D721Med (cell line): Measurements from ENCODE around the gene TEX19.

ENCODE experiments used
- DNase-seq: peaks from one replicate; pipeline ENCODE4 v3.0.0; 2011; ENCODE audit warnings: low spot score; ENCODE audit not compliant: insufficient read length
- FAIRE-seq: peaks from 2 replicates; lab custom pipeline; 2011; peaks lifted over from hg19 to GRCh38; lab: Jason Lieb, UNC
- TF ChIP-seq, protein P1 (sequence below): IDR thresholded peaks from 2 replicates; pipeline ENCODE4 v1.5.1; 2012; ENCODE audit warnings: mild to moderate bottlenecking, control low read depth; ENCODE audit not compliant: insufficient read depth; ENCODE audit errors: missing control alignments

TEX19 gene

DNA sequence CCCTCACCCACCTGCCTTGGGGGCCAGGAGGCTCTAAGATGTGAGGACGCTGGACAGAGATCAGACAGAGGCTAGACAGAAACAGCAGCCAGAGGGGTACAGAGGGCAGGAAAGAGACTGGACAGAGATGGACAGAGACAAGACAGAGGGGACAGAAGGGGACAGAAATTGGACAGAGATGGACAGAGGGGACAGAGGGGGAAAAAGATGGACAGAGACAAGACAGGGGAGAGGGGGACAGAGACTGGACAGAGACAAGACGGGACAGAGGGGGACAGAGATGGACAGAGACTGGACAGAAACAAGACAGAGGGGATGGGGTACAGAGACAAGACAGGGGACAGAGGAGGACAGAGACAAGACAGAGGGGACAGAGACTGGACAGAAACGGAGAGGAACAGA, 28.7 kb downstream of the TEX19 start:
- TF ChIP-seq, protein P1, sequence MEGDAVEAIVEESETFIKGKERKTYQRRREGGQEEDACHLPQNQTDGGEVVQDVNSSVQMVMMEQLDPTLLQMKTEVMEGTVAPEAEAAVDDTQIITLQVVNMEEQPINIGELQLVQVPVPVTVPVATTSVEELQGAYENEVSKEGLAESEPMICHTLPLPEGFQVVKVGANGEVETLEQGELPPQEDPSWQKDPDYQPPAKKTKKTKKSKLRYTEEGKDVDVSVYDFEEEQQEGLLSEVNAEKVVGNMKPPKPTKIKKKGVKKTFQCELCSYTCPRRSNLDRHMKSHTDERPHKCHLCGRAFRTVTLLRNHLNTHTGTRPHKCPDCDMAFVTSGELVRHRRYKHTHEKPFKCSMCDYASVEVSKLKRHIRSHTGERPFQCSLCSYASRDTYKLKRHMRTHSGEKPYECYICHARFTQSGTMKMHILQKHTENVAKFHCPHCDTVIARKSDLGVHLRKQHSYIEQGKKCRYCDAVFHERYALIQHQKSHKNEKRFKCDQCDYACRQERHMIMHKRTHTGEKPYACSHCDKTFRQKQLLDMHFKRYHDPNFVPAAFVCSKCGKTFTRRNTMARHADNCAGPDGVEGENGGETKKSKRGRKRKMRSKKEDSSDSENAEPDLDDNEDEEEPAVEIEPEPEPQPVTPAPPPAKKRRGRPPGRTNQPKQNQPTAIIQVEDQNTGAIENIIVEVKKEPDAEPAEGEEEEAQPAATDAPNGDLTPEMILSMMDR, result no peak
- no peak for FAIRE-seq

GRCh38 chr17:82388223-82388921, 29.3 kb downstream of the TEX19 start:
- no peak for DNase-seq
- no peak for FAIRE-seq
- TF ChIP-seq, protein P1, result no peak

More for the DNA sequence above, 28.7 kb downstream of the TEX19 start:
- DNase-seq, result no peak

DNA sequence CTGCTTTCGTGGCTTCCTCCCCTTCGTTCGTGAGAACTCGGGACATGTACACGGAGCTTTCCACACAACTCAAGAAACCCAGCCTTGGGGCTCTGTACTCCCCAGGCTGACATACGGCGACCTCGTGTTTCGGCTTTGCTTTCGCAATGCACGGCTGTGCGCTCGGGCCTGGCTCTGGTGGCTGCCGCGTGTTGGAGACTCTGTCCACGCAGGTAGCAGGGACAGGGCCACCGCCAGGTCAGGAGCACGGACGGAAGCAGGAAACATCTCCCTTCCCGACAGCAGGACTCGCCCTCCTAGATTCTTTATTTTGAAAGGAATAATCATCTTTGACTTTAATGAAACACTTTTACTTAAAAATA, 29.9 kb downstream of the TEX19 start:
- FAIRE-seq (no peak), DNase-seq (no peak)
- TF ChIP-seq, protein P1, result no peak

DNA sequence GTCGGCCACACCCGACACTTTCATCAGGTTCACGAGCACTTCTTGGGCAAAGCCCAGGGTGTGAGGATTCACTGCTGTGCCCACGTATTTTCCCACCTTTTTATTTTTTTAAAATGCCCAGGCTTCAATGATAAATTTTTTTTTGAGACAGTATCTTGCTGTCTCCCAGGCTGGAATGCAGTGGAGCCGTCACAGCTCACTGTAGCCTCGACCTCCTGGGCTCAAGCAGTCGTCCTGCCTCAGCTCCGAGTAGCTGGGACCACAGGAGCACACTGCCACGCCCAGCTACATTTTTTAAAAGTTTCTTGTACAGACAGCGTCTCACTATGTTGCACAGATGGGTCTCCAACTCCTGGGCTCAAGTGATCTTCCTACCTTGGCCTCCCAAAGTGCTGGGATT, 30.3 kb downstream of the TEX19 start:
- no peak for FAIRE-seq
- DNase-seq, result no peak
- TF ChIP-seq, protein P1, result no peak

DNA sequence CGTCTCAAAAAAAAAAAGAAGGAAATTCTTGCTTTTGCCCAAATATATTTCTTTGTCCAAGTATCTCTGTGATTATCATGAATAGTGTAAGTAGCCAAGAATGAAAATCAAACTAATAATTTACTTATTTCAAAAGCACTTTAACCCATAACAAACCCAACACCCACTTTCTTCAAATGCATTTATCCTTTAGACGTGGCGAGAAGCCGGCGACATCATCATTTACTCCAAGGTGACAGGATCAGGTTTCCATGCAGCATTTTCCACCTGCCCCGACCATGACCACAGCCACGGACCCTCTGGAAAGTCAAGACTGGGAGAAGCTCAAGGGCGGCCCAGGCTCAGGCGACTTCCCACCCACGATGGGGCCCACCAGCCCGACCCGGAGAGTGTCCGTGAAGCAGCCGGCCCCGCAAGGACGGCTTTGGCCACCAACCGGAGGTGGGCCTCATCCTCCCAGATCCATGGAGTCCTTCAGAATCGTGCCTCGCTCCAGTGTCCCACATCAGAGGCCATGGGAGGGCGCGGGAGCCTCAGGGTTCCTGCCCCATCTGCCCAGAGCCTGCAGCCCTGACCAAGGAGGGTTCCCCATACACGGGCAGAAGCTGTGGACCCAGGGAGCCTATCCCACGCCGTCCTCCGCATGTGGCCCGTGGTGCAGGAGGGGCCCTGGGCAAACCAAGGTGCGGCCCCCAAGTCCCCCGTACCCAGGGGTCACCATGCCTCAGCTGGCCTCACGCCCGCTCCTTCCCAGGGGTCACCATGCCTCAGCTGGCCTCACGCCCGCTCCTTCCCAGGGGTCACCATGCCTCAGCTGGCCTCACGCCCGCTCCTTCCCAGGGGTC, 31.2 kb downstream of the TEX19 start:
- TF ChIP-seq, protein P1, result no peak
- FAIRE-seq (no peak), DNase-seq (no peak)

GRCh38 chr17:82390860-82391435, 31.9 kb downstream of the TEX19 start:
- TF ChIP-seq, protein P1, result no peak
- FAIRE-seq (no peak), DNase-seq (no peak)
